ENCODE measurements around the gene XRCC4. TPM values are rescaled to one million over a fixed set of nuclear protein-coding genes. Genes with fewer than 3 reads are reported as not detected.

XRCC4 gene
- 27.7 and 36.5 TPM in 2 replicates for total RNA-seq (ENCODE audit: low replicate concordance)

DNA sequence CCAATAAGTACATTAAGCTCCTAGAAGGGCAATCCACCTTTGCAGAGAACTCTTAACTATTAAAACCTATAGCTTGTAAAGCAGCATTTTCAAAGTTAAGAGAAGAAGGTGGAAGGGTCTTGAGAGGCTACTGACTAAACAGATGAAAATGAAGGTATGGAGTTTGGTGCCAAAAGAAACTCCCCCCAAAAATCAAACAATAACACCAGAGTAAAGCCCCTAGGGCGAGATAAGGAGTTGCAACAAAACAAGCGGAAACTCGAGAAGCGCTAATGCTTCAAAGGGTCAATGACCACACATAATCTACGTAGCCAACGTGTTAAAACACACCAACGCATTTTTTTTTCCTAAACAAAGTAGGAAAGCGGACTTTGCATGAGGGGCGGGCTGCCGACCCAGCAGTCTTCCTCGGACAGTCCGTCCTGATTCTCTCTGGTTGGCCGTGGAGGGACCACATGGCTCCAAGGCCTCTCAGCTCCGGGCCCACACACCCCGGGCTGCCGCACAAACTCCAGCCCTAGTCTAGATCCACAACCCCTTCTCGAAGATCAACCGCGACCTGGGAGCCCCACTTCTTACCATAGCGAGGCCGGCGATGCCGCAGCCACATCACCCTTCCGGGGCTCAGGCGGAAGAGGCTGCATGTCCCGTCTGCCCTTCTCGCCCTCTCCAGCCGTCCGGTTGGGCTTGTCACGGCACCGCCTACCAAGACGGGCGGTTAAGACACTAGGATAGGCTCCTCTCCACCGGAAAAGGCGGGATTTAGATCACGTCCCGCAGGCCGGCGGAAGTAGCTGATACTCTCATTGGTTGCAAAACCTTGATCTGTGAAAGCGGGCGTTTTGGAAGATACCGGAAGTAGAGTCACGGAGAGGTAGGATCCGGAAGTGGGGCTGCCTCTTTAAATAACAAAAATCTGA lies at the start of gene XRCC4, which contains the start of gene TMEM167A:
Gene XRCC4, plus strand, starts transcription at position 806 of the 920 bp plus-strand sequence. CDS start 27,373 bp downstream, outside the sequence.
Gene TMEM167A, minus strand, starts transcription at position 653 of the 920 bp plus-strand sequence. Its CDS starts 71 bp downstream, at position 582.
- TF ChIP-seq, protein P1, sequence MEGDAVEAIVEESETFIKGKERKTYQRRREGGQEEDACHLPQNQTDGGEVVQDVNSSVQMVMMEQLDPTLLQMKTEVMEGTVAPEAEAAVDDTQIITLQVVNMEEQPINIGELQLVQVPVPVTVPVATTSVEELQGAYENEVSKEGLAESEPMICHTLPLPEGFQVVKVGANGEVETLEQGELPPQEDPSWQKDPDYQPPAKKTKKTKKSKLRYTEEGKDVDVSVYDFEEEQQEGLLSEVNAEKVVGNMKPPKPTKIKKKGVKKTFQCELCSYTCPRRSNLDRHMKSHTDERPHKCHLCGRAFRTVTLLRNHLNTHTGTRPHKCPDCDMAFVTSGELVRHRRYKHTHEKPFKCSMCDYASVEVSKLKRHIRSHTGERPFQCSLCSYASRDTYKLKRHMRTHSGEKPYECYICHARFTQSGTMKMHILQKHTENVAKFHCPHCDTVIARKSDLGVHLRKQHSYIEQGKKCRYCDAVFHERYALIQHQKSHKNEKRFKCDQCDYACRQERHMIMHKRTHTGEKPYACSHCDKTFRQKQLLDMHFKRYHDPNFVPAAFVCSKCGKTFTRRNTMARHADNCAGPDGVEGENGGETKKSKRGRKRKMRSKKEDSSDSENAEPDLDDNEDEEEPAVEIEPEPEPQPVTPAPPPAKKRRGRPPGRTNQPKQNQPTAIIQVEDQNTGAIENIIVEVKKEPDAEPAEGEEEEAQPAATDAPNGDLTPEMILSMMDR (IDR thresholded peaks at IDR 0.05; ENCODE audit: insufficient read depth, low read length), result no peak
- H3K4me3 ChIP-seq (ENCODE audit: low read depth, low read length), result peak within 1 kb of the TSS; percentile 90

DNA sequence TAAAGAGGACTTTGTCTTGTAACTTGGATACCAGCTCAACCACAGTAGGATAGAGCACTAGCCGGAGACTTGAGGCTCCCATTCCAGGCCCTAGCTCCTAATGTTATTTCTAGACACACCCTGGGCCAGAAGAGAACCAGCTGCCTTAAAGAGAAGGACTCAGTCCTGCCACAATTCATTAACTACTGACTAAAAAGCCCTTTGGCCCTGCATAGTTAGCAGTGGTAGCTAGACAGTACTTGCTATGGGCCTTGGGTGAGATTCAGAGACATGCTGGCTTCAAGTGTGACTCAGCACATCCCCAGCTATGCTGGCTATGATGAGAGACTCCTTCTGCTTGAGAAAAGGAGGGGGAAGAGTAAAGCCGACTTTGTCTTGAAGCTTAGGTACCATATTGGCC lies 47.4 kb upstream of the XRCC4 start:
- peak; percentile 75 for DNase-seq (ENCODE audit: low read depth)
- TF ChIP-seq, protein P1 (IDR thresholded peaks at IDR 0.05; ENCODE audit: insufficient read depth, low read length), result no peak
- no peak overlapping the region for H3K4me3 ChIP-seq (ENCODE audit: low read depth, low read length)

More for the DNA sequence above, at the start of gene XRCC4, which contains the start of gene TMEM167A:
- DNase-seq (ENCODE audit: low read depth), result peak; percentile 99

DNA sequence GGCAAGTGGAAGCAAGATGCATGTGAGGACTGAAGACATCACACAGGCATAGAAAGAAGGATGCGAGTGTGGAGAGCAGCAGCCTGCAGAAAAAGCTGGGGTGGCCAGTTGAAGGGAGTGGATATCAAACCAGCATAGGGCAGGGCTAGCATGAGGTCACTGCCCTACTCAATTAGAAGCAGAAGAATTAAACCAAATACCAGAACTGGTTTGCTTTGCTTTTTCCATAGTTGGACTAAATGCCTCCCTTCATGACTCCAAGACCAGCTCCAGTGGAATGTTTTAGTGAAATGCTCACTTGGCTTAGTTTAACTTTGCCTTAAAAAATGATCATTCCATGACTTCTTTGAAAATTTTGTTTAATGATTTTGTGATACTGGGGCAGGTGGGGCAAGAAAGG lies 46.0 kb upstream of the XRCC4 start:
- peak; percentile 25 for DNase-seq (ENCODE audit: low read depth)
- H3K4me3 ChIP-seq (ENCODE audit: low read depth, low read length), result no peak overlapping the region
- TF ChIP-seq, protein P1 (IDR thresholded peaks at IDR 0.05; ENCODE audit: insufficient read depth, low read length), result no peak

DNA sequence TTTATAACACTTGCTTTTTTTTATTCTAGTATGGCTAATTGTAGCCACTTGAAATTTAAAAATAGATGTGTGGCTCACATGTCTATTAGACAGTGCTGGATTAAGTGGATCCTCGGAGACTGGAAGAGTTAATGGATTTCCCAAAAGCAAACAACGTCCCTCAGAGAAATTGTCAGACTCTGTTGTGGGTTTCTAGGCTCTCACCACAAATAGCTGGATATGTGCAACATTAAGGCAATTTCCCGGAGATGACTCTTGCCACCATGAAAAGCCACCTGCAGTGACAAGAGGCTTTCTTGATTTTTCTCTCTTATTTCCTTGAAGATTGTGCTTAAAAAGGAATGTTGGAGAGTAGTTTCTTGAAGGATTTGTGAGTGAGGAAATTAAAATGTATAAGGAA lies 43.3 kb upstream of the XRCC4 start:
- DNase-seq (ENCODE audit: low read depth), result no peak
- H3K4me3 ChIP-seq (ENCODE audit: low read depth, low read length), result no peak overlapping the region
- TF ChIP-seq, protein P1 (IDR thresholded peaks at IDR 0.05; ENCODE audit: insufficient read depth, low read length), result no peak

DNA sequence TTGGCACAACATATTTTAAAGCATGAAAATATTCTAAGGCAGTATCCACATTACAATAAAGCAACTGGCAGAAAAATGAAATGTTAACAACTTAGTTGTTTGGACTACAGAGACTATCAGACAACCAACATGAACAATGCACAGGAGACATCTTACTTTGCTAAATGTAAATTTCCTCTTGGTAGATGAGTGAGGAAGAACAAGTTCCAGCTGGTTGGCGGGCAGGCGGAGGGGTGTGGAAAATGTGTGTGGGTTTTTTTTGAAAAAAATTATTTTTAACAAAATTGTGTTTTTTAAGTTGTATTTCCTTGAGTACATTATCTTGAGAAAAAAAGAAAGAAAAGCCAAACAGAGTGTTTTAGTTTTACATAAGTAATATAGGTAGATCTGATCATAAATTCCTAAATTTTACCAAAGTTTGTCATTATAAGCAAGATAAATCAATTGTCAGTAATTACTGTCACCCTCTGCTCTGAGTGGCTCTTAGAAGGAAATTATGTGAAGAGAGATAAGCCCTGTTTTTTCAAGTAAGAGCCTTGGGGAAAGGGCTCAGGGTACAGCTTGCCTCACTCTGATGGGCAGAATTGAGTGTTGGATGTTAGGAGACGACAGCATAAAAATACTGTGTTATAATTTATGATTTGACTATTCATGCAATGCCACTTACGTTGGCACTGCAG lies 42.7 kb upstream of the XRCC4 start:
- no peak for DNase-seq (ENCODE audit: low read depth)
- TF ChIP-seq, protein P1 (IDR thresholded peaks at IDR 0.05; ENCODE audit: insufficient read depth, low read length), result no peak

DNA sequence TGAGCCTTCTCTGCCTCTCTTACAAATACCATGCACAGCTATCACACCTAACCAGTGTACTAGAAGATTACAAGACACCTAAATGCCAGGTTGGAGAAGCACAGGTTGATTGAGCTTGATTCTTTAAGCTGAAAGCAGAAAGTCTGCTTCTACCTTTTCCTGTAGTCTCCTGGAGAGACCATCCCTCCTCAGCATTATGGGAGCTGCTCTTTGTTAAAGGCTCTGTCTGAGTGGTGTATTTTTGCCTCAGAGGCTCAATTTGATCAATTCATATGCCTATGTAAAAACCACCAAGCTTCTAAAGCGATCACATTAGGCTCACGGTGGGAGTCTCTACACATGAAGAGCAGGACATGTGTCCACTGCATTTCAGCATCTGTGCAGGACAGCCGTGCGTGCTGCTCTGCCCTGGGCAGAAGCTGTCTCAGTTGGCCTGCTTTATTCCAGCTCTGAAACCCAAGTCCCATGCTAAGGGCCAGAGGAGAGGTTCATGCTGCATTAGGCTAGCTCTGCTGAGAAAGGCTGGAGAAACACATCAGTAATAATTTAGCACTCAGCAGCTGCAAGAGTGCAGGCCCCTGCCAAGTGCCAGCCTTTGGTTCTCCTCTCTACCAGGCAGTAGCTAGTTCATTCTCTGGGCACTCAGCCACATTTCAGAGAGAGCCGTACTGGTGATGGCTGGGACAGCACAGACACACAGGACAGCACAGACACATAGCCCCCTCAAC lies 41.8 kb upstream of the XRCC4 start:
- H3K4me3 ChIP-seq (ENCODE audit: low read depth, low read length), result no peak overlapping the region
- no peak for DNase-seq (ENCODE audit: low read depth)
- TF ChIP-seq, protein P1 (IDR thresholded peaks at IDR 0.05; ENCODE audit: insufficient read depth, low read length), result no peak

More for the DNA sequence above, 42.7 kb upstream of the XRCC4 start:
- no peak overlapping the region for H3K4me3 ChIP-seq (ENCODE audit: low read depth, low read length)

All from fibroblast of the aortic adventitia (primary cell).